DOHH2 (cell line): ENCODE data around the gene CBX7.

Experiments
- CTCF ChIP-seq: fragments of 200-600 bp; sonication (generic); IDR thresholded peaks from one replicate; pipeline ENCODE4 v1.5.1; 2014; ENCODE audit warnings: antibody characterized with exemption, mild to moderate bottlenecking, low read depth, low read length; ENCODE audit not compliant: poor library complexity, severe bottlenecking
- EZH2phosphoT487 ChIP-seq: fragments of 200-600 bp; sonication (generic); IDR thresholded peaks from 2 replicates; pipeline ENCODE4 v1.6.1; 2017; ENCODE audit warnings: borderline replicate concordance, mild to moderate bottlenecking, antibody characterized with exemption, low read length, moderate library complexity, mixed read lengths

GRCh38 chr22:39109361-39109760 lies 43.1 kb downstream of the CBX7 start:
- TF ChIP-seq CTCF (no peak), EZH2phosphoT487 (no peak)
